HFF-Myc (cell line): ENCODE results near the gene BRAT1.

Source experiments
- DNase-seq: peaks from one replicate; pipeline ENCODE4 v3.0.0-alpha.2; 2011; ENCODE audit warnings: low read depth; ENCODE audit errors: extremely low read depth
- H3K4me3 ChIP-seq: replicated peaks from 2 replicates; pipeline ENCODE4 v1.5.1; 2011; ENCODE audit warnings: low read depth, mild to moderate bottlenecking, control low read depth, low read length
- CTCF ChIP-seq: IDR thresholded peaks from 2 replicates; pipeline ENCODE4 v1.5.1; 2012; ENCODE audit warnings: mild to moderate bottlenecking, low read depth, low read length, control low read depth; ENCODE audit errors: missing control alignments

Gene BRAT1

GRCh38 chr7:2494191-2495130, 60.9 kb downstream of the BRAT1 start:
- DNase-seq: no peak
- H3K4me3 ChIP-seq: no peak overlapping the region
- no peak for TF ChIP-seq CTCF

- H3K4me3 ChIP-seq: no peak overlapping the region
- no peak for DNase-seq
- TF ChIP-seq CTCF: no peak
These were observed 61.8 kb downstream of the BRAT1 start for GRCh38 chr7:2493205-2494164.

DNA sequence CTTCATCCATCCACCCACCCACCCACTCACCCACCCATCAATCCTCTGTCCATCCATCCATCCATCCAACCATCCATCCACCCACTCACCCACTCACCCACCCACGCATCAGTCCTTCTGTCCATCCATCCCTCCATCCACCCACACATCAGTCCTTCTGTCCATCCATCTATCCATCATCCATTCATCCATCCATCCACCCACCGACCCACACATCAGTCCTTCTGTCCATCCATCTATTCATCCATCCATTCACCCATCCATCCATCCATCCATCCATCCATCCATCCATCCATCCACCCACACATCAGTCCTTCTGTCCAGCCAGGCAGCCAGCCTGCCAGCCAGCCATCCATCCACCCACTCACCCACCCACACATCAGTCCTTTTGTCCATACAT, 63.3 kb downstream of the BRAT1 start:
- DNase-seq: no peak
- H3K4me3 ChIP-seq: no peak overlapping the region
- TF ChIP-seq CTCF: no peak

DNA sequence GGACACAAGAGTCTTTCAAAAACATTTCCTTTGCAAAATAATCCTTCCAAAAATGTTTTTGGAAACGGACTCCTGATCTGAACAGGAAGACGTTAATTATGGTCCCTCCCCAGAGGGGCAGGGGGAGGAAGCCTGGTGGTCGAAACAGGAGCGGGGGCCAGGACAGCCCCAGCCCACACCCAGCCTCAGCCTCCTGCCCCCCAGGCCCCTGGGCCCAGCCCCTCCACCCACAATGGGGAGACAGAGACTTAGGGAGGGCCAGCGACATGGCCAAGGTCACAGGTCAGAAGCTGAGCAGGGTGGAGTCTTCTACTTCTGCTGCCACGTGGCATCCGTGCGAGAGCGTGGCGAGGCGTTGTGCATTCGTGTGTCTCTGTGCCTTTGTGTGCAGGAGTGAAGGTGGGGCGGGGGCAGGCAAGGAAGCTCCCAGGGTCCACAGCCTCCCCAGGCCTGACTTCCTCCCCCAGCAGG, 65.1 kb downstream of the BRAT1 start:
- H3K4me3 ChIP-seq: no peak overlapping the region
- DNase-seq: no peak
- TF ChIP-seq CTCF: no peak

DNA sequence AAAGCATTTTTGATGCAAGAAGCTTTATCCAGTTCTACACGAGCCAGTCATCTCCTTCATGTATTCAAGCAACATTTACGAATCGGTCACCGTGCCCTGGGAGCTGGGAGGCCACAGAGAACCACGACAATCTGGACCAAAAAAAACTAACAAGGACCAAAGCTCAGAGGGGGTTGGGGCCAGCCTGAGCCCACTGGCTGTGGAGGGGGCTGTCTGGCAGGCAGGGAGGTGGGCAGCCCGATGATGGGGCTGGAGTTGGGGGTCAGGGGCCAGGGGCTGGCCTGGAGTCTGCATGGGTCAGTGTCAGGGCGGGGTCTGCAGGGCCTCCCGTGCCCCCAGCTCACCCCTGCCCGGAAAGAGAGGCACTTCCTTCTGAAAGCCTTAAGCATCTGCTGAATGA, 66.6 kb downstream of the BRAT1 start:
- DNase-seq: no peak
- TF ChIP-seq CTCF: no peak
- no peak overlapping the region for H3K4me3 ChIP-seq

GRCh38 chr7:2488272-2488645, 67.1 kb downstream of the BRAT1 start:
- DNase-seq: no peak
- no peak for TF ChIP-seq CTCF
- H3K4me3 ChIP-seq: no peak overlapping the region
